Measurements from ENCODE around the gene ZSCAN21.

The ZSCAN21 gene

GRCh38 chr7:100081535-100082102 is 32.0 kb downstream of the ZSCAN21 start, which contains the start of gene ZNF3 (continued):
- TF ChIP-seq ZBTB48 (tag by site-specific recombination; IDR thresholded peaks at IDR 0.05) (peak; percentile 89), KLF10 (tag by site-specific recombination; IDR thresholded peaks at IDR 0.05) (peak; percentile 91), ZNF146 (tag by site-specific recombination; IDR thresholded peaks at IDR 0.05) (no peak), YY2 (tag by site-specific recombination; IDR thresholded peaks at IDR 0.05) (0 out of 2 replicates have a peak, but pooled peaks have one; percentile 45), ZNF621 (tag by site-specific recombination; IDR thresholded peaks at IDR 0.05) (no peak), ZFHX2 (tag by site-specific recombination; conservative IDR thresholded peaks at IDR 0.05) (peak; percentile 95), HOXA7 (CRISPR knock-in tag; IDR thresholded peaks at IDR 0.05; ENCODE audit: borderline replicate concordance) (no peak), ZNF324 (tag by site-specific recombination; IDR thresholded peaks at IDR 0.05) (peak; percentile 95), ZFP37 (tag by site-specific recombination; IDR thresholded peaks at IDR 0.05) (peak; percentile 89), OVOL3 (tag by site-specific recombination; IDR thresholded peaks at IDR 0.05) (no peak), KLF16 (tag by site-specific recombination; IDR thresholded peaks at IDR 0.05) (peak; percentile 90), OSR2 (tag by site-specific recombination; IDR thresholded peaks at IDR 0.05) (no peak), ZSCAN30 (tag by site-specific recombination; IDR thresholded peaks at IDR 0.05) (peak; percentile 98), ZSCAN16 (tag by site-specific recombination; IDR thresholded peaks at IDR 0.05) (no peak), SP2 (tag by site-specific recombination; IDR thresholded peaks at IDR 0.05) (peak; percentile 93), ZBTB1 (tag by site-specific recombination; IDR thresholded peaks at IDR 0.05) (no peak), FEZF1 (tag by site-specific recombination; IDR thresholded peaks at IDR 0.05) (0 out of 2 replicates have a peak, but pooled peaks have one; percentile 14), BCL11A (tag by site-specific recombination; IDR thresholded peaks at IDR 0.05; ENCODE audit: low read depth) (0 out of 2 replicates have a peak, but pooled peaks have one; percentile 72), GLIS1 (tag by site-specific recombination; IDR thresholded peaks at IDR 0.05) (peak; percentile 83), ZNF654 (tag by site-specific recombination; IDR thresholded peaks at IDR 0.05; ENCODE audit: low read depth) (peak; percentile 64), ZNF768 (tag by site-specific recombination; IDR thresholded peaks at IDR 0.05) (no peak), KLF9 (tag by site-specific recombination; IDR thresholded peaks at IDR 0.05; ENCODE audit: low read depth) (peak; percentile 83), ZNF558 (tag by site-specific recombination; IDR thresholded peaks at IDR 0.05) (0 out of 2 replicates have a peak, but pooled peaks have one; percentile 25), ZSCAN23 (tag by site-specific recombination; IDR thresholded peaks at IDR 0.05) (0 out of 2 replicates have a peak, but pooled peaks have one; percentile 17), ZNF266 (tag by site-specific recombination; IDR thresholded peaks at IDR 0.05; ENCODE audit: low read depth) (no peak), ZBTB10 (tag by site-specific recombination; IDR thresholded peaks at IDR 0.05) (peak; percentile 99), ZNF677 (tag by site-specific recombination; IDR thresholded peaks at IDR 0.05) (no peak), ZBTB7A (tag by site-specific recombination; IDR thresholded peaks at IDR 0.05; ENCODE audit: low read depth) (peak; percentile 89), ZNF626 (tag by site-specific recombination; IDR thresholded peaks at IDR 0.05) (no peak), HOXC10 (CRISPR knock-in tag; IDR thresholded peaks at IDR 0.05) (no peak), ZBTB8A (tag by site-specific recombination; IDR thresholded peaks at IDR 0.05) (peak; percentile 97), ZNF292 (tag by site-specific recombination; IDR thresholded peaks at IDR 0.05; ENCODE audit: borderline replicate concordance, low read depth) (no peak), ZNF561 (tag by site-specific recombination; IDR thresholded peaks at IDR 0.05; ENCODE audit: borderline replicate concordance) (peak; percentile 81; the same call in 1 of the 2 replicates)
- TF ChIP-seq, protein P1, sequence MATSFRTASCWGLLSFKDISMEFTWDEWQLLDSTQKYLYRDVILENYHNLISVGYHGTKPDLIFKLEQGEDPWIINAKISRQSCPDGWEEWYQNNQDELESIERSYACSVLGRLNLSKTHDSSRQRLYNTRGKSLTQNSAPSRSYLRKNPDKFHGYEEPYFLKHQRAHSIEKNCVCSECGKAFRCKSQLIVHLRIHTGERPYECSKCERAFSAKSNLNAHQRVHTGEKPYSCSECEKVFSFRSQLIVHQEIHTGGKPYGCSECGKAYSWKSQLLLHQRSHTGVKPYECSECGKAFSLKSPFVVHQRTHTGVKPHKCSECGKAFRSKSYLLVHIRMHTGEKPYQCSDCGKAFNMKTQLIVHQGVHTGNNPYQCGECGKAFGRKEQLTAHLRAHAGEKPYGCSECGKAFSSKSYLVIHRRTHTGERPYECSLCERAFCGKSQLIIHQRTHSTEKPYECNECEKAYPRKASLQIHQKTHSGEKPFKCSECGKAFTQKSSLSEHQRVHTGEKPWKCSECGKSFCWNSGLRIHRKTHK (tag by site-specific recombination; IDR thresholded peaks at IDR 0.05) = no peak
- TF ChIP-seq, protein P2, sequence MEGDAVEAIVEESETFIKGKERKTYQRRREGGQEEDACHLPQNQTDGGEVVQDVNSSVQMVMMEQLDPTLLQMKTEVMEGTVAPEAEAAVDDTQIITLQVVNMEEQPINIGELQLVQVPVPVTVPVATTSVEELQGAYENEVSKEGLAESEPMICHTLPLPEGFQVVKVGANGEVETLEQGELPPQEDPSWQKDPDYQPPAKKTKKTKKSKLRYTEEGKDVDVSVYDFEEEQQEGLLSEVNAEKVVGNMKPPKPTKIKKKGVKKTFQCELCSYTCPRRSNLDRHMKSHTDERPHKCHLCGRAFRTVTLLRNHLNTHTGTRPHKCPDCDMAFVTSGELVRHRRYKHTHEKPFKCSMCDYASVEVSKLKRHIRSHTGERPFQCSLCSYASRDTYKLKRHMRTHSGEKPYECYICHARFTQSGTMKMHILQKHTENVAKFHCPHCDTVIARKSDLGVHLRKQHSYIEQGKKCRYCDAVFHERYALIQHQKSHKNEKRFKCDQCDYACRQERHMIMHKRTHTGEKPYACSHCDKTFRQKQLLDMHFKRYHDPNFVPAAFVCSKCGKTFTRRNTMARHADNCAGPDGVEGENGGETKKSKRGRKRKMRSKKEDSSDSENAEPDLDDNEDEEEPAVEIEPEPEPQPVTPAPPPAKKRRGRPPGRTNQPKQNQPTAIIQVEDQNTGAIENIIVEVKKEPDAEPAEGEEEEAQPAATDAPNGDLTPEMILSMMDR (tag by site-specific recombination; IDR thresholded peaks at IDR 0.05) = peak; percentile 98
- TF ChIP-seq, protein P3, sequence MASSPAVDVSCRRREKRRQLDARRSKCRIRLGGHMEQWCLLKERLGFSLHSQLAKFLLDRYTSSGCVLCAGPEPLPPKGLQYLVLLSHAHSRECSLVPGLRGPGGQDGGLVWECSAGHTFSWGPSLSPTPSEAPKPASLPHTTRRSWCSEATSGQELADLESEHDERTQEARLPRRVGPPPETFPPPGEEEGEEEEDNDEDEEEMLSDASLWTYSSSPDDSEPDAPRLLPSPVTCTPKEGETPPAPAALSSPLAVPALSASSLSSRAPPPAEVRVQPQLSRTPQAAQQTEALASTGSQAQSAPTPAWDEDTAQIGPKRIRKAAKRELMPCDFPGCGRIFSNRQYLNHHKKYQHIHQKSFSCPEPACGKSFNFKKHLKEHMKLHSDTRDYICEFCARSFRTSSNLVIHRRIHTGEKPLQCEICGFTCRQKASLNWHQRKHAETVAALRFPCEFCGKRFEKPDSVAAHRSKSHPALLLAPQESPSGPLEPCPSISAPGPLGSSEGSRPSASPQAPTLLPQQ (tag by site-specific recombination; IDR thresholded peaks at IDR 0.05) = peak; percentile 89
